GM12878 (cell line): ENCODE data around the gene TUBA3C. TPM values are rescaled to one million over a fixed set of nuclear protein-coding genes. Genes with fewer than 3 reads are reported as not detected.

Experiments used
- ATAC-seq: fragments of 200-7000 bp; cut with Tn5 transposase; 3 replicates; pipeline ENCODE4 v1.9.1; 2020; ENCODE audit warnings: mild to moderate bottlenecking, moderate library complexity
- BruUV-seq: library from RNA; stranded (reverse); fragments of 400-500 nt; replicated peaks from 2 replicates; lab custom pipeline; 2021; lab: Mats Ljungman, UMichigan
- CTCF ChIA-PET: fragments of 300-600 bp; sonication (Branson Sonifier 250); formaldehyde crosslinking; extraction: SDS; loops from one replicate; lab custom pipeline; 2021; ENCODE audit warnings: inconsistent platforms; lab: Yijun Ruan, JAX
- POLR2A ChIA-PET: fragments of 350-600 bp; formaldehyde crosslinking; extraction: SDS; loops from one replicate; lab custom pipeline; 2021; ENCODE audit warnings: inconsistent platforms; lab: Charles Lee
- RAD21 ChIA-PET: fragments of 300-600 bp; sonication (Branson Sonifier 250); formaldehyde crosslinking; loops from one replicate; lab custom pipeline; 2023; ENCODE audit warnings: antibody characterized with exemption; ENCODE audit not compliant: unreplicated experiment; lab: Charles Lee
- SMC1A ChIA-PET: fragments of 300-600 bp; sonication (Branson Sonifier 250); formaldehyde crosslinking; loops from one replicate; lab custom pipeline; 2023; ENCODE audit not compliant: unreplicated experiment, uncharacterized antibody; lab: Charles Lee
- DNase-seq: peaks from one replicate; pipeline ENCODE4 v3.0.0-alpha.2; 2011; ENCODE audit warnings: low read depth, low spot score
- FAIRE-seq: peaks from 3 replicates; lab custom pipeline; 2011; peaks lifted over from hg19 to GRCh38; lab: Jason Lieb, UNC
- H2AFZ ChIP-seq: 2 replicates; pipeline ENCODE4 v1.6.0; 2011; ENCODE audit warnings: low read depth, low read length, control low read depth; ENCODE audit not compliant: control insufficient read depth
- H3K27ac ChIP-seq: 2 replicates; pipeline ENCODE4 v1.5.1; 2011; ENCODE audit warnings: control low read depth; ENCODE audit not compliant: control insufficient read depth, insufficient read depth
- H3K27me3 ChIP-seq, 2 experiments: replicated peaks in 1 of 2; 2 replicates each; pipeline versions ENCODE4 v1.6.0 to v1.6.1; 2011; ENCODE audit warnings: low read length in 1 of 2; ENCODE audit not compliant: control insufficient read depth in 2 of 2, insufficient read depth in 2 of 2
- H3K36me3 ChIP-seq, 2 experiments: 2 replicates each; pipeline ENCODE4 v1.5.1; 2011; ENCODE audit warnings: low read length in 1 of 2; ENCODE audit not compliant: control insufficient read depth in 2 of 2, insufficient read depth in 2 of 2
- H3K4me1 ChIP-seq: 2 replicates; pipeline ENCODE4 v1.6.1; 2011; ENCODE audit warnings: mild to moderate bottlenecking, low read length, moderate library complexity, mixed read lengths; ENCODE audit not compliant: control insufficient read depth, insufficient read depth
- H3K4me2 ChIP-seq: 2 replicates; pipeline ENCODE4 v1.6.0; 2011; ENCODE audit warnings: control low read depth; ENCODE audit not compliant: control insufficient read depth, insufficient read depth
- H3K4me3 ChIP-seq: fragments of 200-600 bp; sonication (generic); 2 replicates; pipeline ENCODE4 v1.5.1; 2016
- H3K79me2 ChIP-seq: 2 replicates; pipeline ENCODE4 v1.6.0; 2011; ENCODE audit warnings: low read length; ENCODE audit not compliant: control insufficient read depth, insufficient read depth
- H3K9ac ChIP-seq: 2 replicates; pipeline ENCODE4 v1.8.0; 2011; ENCODE audit warnings: low read length, control low read depth, mixed read lengths; ENCODE audit not compliant: control insufficient read depth, insufficient read depth
- H3K9me3 ChIP-seq: replicated peaks from 3 replicates; pipeline ENCODE4 v1.5.1; 2011; ENCODE audit warnings: mild to moderate bottlenecking, low read length; ENCODE audit not compliant: control insufficient read depth, insufficient read depth
- H4K20me1 ChIP-seq: 2 replicates; pipeline ENCODE4 v1.6.0; 2011; ENCODE audit not compliant: control insufficient read depth, insufficient read depth
- MEF2B ChIP-seq: fragments of 450-650 bp; IDR thresholded peaks from 2 replicates; pipeline ENCODE4 v1.6.1; 2018; ENCODE audit warnings: mild to moderate bottlenecking, moderate library complexity; ENCODE audit not compliant: partially characterized antibody, poor library complexity, severe bottlenecking
- MTA3 ChIP-seq: IDR thresholded peaks from 2 replicates; pipeline ENCODE4 v1.6.1; 2012; ENCODE audit warnings: low read length, inconsistent platforms, borderline replicate concordance
- NFIC ChIP-seq: IDR thresholded peaks from 2 replicates; pipeline ENCODE4 v1.6.1; 2012; ENCODE audit warnings: low read depth, mild to moderate bottlenecking, inconsistent platforms, low read length, moderate library complexity
- SRF ChIP-seq, 2 experiments: IDR thresholded peaks; 2 replicates each; pipeline ENCODE4 v1.6.1; 2011; ENCODE audit warnings: low read depth in 2 of 2, low read length in 2 of 2, mild to moderate bottlenecking in 1 of 2, moderate library complexity in 1 of 2
- ZBTB33 ChIP-seq: fragments of 450-650 bp; IDR thresholded peaks from 2 replicates; pipeline ENCODE4 v1.6.1; 2017; ENCODE audit warnings: mild to moderate bottlenecking
- WGBS: methylation state at CpG from one replicate; pipeline ENCODE4 v1.1.6; 2016; ENCODE audit warnings: low lambda C conversion rate; ENCODE audit not compliant: insufficient replicate concordance, insufficient coverage; ENCODE audit errors: missing lambda C conversion rate; 5-methylcytosine and 5-hydroxymethylcytosine counted together
- in situ Hi-C: fragments of 300-500 bp; cut with MboI; formaldehyde crosslinking; loops from 9 replicates; pipeline ENCODE4 v1.14.3; 2018; ENCODE audit warnings: mixed read lengths
- intact Hi-C: fragments of 100-400 bp; cut with micrococcal nuclease; formaldehyde crosslinking; loops from one replicate; pipeline ENCODE4 v1.14.2; 2022; ENCODE audit not compliant: unreplicated experiment
- polyA plus RNA-seq, 11 experiments: library from polyadenylated mRNA; depleted of rRNA in 4 of 11; unstranded in 6 of 11; stranded (reverse) in 5 of 11; fragments of >200 nt; fragmentation: Nextera tagmentation in 4 of 11; fragmentation: Illumina TruSeq in 1 of 11; extraction: Ambion mirVana in 4 of 11; extraction: Trizol in 1 of 11; gene quantifications; 1 replicate in 1 of 11; 2 replicates in 10 of 11; pipeline versions ENCODE4 v1.2.1 to v1.2.3, GENCODE V29; 2011 to 2016; ENCODE audit warnings: inconsistent platforms in 2 of 11, missing spikeins in 2 of 11, low read depth in 1 of 11
- total RNA-seq, 4 experiments: library from RNA; depleted of rRNA in 3 of 4; stranded (reverse); fragments of >200 nt in 3 of 4; fragmentation: Illumina TruSeq in 1 of 4; extraction: Trizol in 1 of 4; gene quantifications; 2 replicates each; pipeline versions ENCODE4 v1.2.1 to v1.2.3, GENCODE V29; 2013 to 2021
- TF ChIP-seq, protein P1 (sequence below): fragments of 450-650 bp; formaldehyde crosslinking; IDR thresholded peaks from 2 replicates; pipeline ENCODE4 v1.4.0; 2022; ENCODE audit warnings: mild to moderate bottlenecking, moderate library complexity

Gene TUBA3C
- total and polyA plus RNA-seq, 10 of the 15 experiments (the other 5 are each of a cell fraction or from before 2014, with no cell fraction given) = 0.04 to 4.5 (median 0.31) TPM; not detected in 5

DNA sequence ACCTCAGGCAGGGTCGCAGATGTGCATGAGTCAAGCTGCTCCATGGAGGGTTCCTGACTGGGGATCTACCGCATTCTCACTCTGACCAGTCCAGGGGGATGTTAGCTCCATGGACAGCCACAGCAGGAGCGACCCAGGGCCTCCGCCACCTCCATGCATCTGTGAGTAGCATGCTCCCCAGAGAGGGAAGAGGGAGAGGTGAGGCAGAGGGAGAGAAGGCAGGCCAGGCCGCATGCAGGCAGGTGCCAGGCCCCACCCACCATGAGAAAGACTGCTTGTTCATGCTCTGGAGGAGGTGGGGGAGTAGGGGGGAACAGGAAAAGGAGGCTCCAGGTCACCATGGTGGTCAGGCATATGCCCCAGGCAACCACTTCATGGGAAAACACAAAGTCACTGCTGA lies 20.3 kb downstream of the TUBA3C start:
- ChIA-PET RAD21 (no interaction called here), SMC1A (no interaction called here), POLR2A (no interaction called here), CTCF (no interaction called here)
- Histone ChIP-seq H3K27me3 (no peaks in the 10 kb centered on the region), H3K9me3 (no peaks in the 10 kb centered on the region; the same call in 2 of the 3 replicates), H3K27ac (no peak overlapping the region), H3K4me1 (no peaks in the 10 kb centered on the region), H3K4me2 (no peak overlapping the region), H2AFZ (no peak overlapping the region), H4K20me1 (no peaks in the 10 kb centered on the region), H3K9ac (no peak overlapping the region), H3K36me3 (no peaks in the 10 kb centered on the region), H3K79me2 (no peaks in the 10 kb centered on the region), H3K4me3 (no peak overlapping the region)
- in situ Hi-C loops (no loop called here), intact Hi-C loops (no loop called here)
- DNase-seq (no peak), FAIRE-seq (no peak), ATAC-seq (no peak)
- no peak for TF ChIP-seq SRF (IDR thresholded peaks at IDR 0.05; ENCODE audit: low read depth in 2 of 2, low read length in 2 of 2)
- TF ChIP-seq NFIC = no peak
- no peak for TF ChIP-seq MTA3
- TF ChIP-seq ZBTB33 = no peak
- TF ChIP-seq, protein P1, sequence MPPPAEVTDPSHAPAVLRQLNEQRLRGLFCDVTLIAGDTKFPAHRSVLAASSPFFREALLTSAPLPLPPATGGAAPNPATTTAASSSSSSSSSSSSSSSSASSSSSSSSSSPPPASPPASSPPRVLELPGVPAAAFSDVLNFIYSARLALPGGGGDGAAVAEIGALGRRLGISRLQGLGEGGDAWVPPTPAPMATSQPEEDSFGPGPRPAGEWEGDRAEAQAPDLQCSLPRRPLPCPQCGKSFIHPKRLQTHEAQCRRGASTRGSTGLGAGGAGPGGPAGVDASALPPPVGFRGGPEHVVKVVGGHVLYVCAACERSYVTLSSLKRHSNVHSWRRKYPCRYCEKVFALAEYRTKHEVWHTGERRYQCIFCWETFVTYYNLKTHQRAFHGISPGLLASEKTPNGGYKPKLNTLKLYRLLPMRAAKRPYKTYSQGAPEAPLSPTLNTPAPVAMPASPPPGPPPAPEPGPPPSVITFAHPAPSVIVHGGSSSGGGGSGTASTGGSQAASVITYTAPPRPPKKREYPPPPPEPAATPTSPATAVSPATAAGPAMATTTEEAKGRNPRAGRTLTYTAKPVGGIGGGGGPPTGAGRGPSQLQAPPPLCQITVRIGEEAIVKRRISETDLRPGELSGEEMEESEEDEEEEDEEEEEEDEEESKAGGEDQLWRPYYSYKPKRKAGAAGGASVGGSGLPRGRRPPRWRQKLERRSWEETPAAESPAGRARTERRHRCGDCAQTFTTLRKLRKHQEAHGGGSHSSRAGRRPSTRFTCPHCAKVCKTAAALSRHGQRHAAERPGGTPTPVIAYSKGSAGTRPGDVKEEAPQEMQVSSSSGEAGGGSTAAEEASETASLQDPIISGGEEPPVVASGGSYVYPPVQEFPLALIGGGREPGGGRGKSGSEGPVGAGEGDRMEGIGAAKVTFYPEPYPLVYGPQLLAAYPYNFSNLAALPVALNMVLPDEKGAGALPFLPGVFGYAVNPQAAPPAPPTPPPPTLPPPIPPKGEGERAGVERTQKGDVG (CRISPR knock-in tag) = no peak
- TF ChIP-seq MEF2B = no peak
- no TSS peak for BruUV-seq
- WGBS = 36% methylated on average over 5 of the region's 5 CpGs
